Measurements from ENCODE around the gene GCFC2. TPM values are rescaled to one million over a fixed set of nuclear protein-coding genes. Genes with fewer than 3 reads are reported as not detected.
"Not testable (repeated sequence)": the region's sequence is repeated elsewhere in the genome, so short reads cannot be mapped to it uniquely, and the experiment has no call there.

The GCFC2 gene
- total RNA-seq, 1 experiment from 2014 or later, result 18.3 TPM

- Mint-ChIP-seq H3K27me3 (ENCODE audit: low read depth) (no peaks in the 10 kb centered on the region), H3K4me3 (no peak overlapping the region)
- H4K20me1 ChIP-seq (ENCODE audit: control insufficient read depth, insufficient read depth, insufficient read length), result no peaks in the 10 kb centered on the region
These were observed 5.7 kb upstream of the GCFC2 start for GRCh38 chr2:75716406-75716805.

GRCh38 chr2:75711590-75711989 is 875 bp upstream of the GCFC2 start:
- peak overlapping the region; percentile 73 to 83; a peak in 3 of 5 replicates for H3K4me3 Mint-ChIP-seq
- no CpG with 5 or more reads among the region's 31 CpGs for WGBS (ENCODE audit: extremely low coverage, insufficient read length, low lambda C conversion rate)

More at GRCh38 chr2:75716406-75716805, 5.7 kb upstream of the GCFC2 start:
- Histone ChIP-seq H2BK15ac (ENCODE audit: low read depth, low read length) (no peak overlapping the region), H2BK20ac (ENCODE audit: low read depth, low read length, poor library complexity, severe bottlenecking) (no peak overlapping the region), H2BK5ac (ENCODE audit: insufficient read length, low read length) (no peak overlapping the region), H3K27me3 (ENCODE audit: insufficient read depth, low read length) (no peaks in the 10 kb centered on the region), H2AK5ac (ENCODE audit: insufficient read length, low read length) (no peak overlapping the region), H3K79me1 (ENCODE audit: insufficient read depth, low read depth, low read length, poor library complexity, severe bottlenecking) (no peaks in the 10 kb centered on the region), H3K9me3 (ENCODE audit: control insufficient read depth, low read depth, low read length) (no peaks in the 10 kb centered on the region), H2AFZ (ENCODE audit: low read length) (no peak overlapping the region), H3K4ac (ENCODE audit: low read depth, low read length) (no peak overlapping the region), H3K4me1 (ENCODE audit: insufficient read depth, low read length) (no peaks in the 10 kb centered on the region), H3K23me2 (ENCODE audit: insufficient read length, low read depth, low read length, poor library complexity, severe bottlenecking) (no peaks in the 10 kb centered on the region), H3K18ac (ENCODE audit: insufficient read length, low read depth, low read length) (no peak overlapping the region), H3K23ac (ENCODE audit: insufficient read length, low read depth, low read length) (no peak overlapping the region), H2BK12ac (ENCODE audit: insufficient read length, low read depth, low read length) (no peak overlapping the region), H3T11ph (ENCODE audit: low read length) (no peak overlapping the region), H3K27ac (ENCODE audit: insufficient read length, low read depth, low read length) (no peak overlapping the region), H3K4me2 (ENCODE audit: insufficient read depth, insufficient read length, low read length) (no peak overlapping the region), H3K9ac (ENCODE audit: extremely low read depth, insufficient read length, low read length) (no peak overlapping the region), H4K8ac (replicated peaks; ENCODE audit: insufficient read length, low read depth, low read length) (no peak overlapping the region), H3K79me2 (ENCODE audit: insufficient read depth, low read length) (no peaks in the 10 kb centered on the region), H2BK120ac (ENCODE audit: low read depth, low read length, poor library complexity, severe bottlenecking) (no peak overlapping the region), H4K5ac (ENCODE audit: insufficient read length, low read depth, low read length) (no peak overlapping the region), H4K91ac (ENCODE audit: insufficient read length, low read depth, low read length) (no peak overlapping the region), H3K56ac (ENCODE audit: insufficient read length, low read depth, low read length) (no peak overlapping the region), H3K14ac (ENCODE audit: insufficient read depth, low read length) (no peak overlapping the region)
- H3K9me3 Mint-ChIP-seq, result peaks cover 5 to 6% of the 10 kb centered on the region in 2 experiments; a peak in 3 of 5 replicates
- no peak overlapping the region for H3K27ac Mint-ChIP-seq
- no CpG with 5 or more reads among the region's 3 CpGs for WGBS (ENCODE audit: extremely low coverage, insufficient read length, low lambda C conversion rate)
- H3K36me3 Mint-ChIP-seq (ENCODE audit: insufficient read depth in 1 of 3, low read depth in 3 of 3), result peaks cover 7 to 8% (median 7%) of the 10 kb centered on the region in 3 experiments
- no peak for TF ChIP-seq CTCF (conservative IDR thresholded peaks at IDR 0.05)
- DNase-seq, result no peak
- H3K4me1 Mint-ChIP-seq, result peaks cover 0 to 2% of the 10 kb centered on the region in 2 experiments; a peak in 1 of 4 replicates

More at GRCh38 chr2:75711590-75711989, 875 bp upstream of the GCFC2 start:
- H3K27me3 Mint-ChIP-seq (ENCODE audit: low read depth); DNase-seq; H2BK20ac ChIP-seq (ENCODE audit: low read depth, low read length, poor library complexity, severe bottlenecking); H3T11ph ChIP-seq (ENCODE audit: low read length); H3K27ac ChIP-seq (ENCODE audit: insufficient read length, low read depth, low read length); H2BK5ac ChIP-seq (ENCODE audit: insufficient read length, low read length); H4K20me1 ChIP-seq (ENCODE audit: control insufficient read depth, insufficient read depth, insufficient read length); H3K79me2 ChIP-seq (ENCODE audit: insufficient read depth, low read length); H3K4me2 ChIP-seq (ENCODE audit: insufficient read depth, insufficient read length, low read length); H3K56ac ChIP-seq (ENCODE audit: insufficient read length, low read depth, low read length); H2AK5ac ChIP-seq (ENCODE audit: insufficient read length, low read length); H3K9me3 ChIP-seq (ENCODE audit: control insufficient read depth, low read depth, low read length); H3K14ac ChIP-seq (ENCODE audit: insufficient read depth, low read length); H3K23me2 ChIP-seq (ENCODE audit: insufficient read length, low read depth, low read length, poor library complexity, severe bottlenecking); H2BK12ac ChIP-seq (ENCODE audit: insufficient read length, low read depth, low read length); H3K23ac ChIP-seq (ENCODE audit: insufficient read length, low read depth, low read length); H3K9me3 Mint-ChIP-seq; H3K4ac ChIP-seq (ENCODE audit: low read depth, low read length); H3K9ac ChIP-seq (ENCODE audit: extremely low read depth, insufficient read length, low read length); H3K18ac ChIP-seq (ENCODE audit: insufficient read length, low read depth, low read length); H4K8ac ChIP-seq (replicated peaks; ENCODE audit: insufficient read length, low read depth, low read length); H3K36me3 Mint-ChIP-seq (ENCODE audit: insufficient read depth in 1 of 3, low read depth in 3 of 3); H4K5ac ChIP-seq (ENCODE audit: insufficient read length, low read depth, low read length); H3K79me1 ChIP-seq (ENCODE audit: insufficient read depth, low read depth, low read length, poor library complexity, severe bottlenecking); H3K4me1 ChIP-seq (ENCODE audit: insufficient read depth, low read length); H3K27ac Mint-ChIP-seq; H3K27me3 ChIP-seq (ENCODE audit: insufficient read depth, low read length); H4K91ac ChIP-seq (ENCODE audit: insufficient read length, low read depth, low read length); H2AFZ ChIP-seq (ENCODE audit: low read length); H2BK120ac ChIP-seq (ENCODE audit: low read depth, low read length, poor library complexity, severe bottlenecking); H2BK15ac ChIP-seq (ENCODE audit: low read depth, low read length): not testable (repeated sequence)
- peaks cover 13 to 20% of the 10 kb centered on the region in 2 experiments for H3K4me1 Mint-ChIP-seq
